ENCODE measurements around the gene DOCK3.

DNA sequence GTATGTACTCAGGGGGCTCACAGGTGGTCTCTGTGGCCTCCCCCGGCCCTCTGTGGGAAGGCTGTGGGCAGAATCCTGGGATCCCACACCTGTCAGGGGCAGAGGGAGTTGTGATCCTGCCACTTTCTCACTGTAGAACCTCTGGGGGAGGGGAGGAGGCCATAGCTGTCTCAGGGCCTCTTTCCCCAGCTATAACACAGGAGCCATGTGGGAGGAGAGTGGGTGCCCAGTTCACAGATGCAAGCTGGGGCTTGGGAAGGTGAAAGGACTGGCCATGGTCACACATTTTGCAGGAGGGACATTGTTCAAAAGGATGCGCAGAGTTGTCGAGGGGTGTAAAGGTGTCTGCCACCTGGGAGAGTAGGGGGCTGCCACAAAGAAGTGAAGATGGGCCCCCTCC, 46.1 kb upstream of the DOCK3 start:
- TF ChIP-seq NFIC (IDR thresholded peaks at IDR 0.05; ENCODE audit: low read depth, low read length) (no peak), EP300 (IDR thresholded peaks at IDR 0.05; ENCODE audit: borderline replicate concordance in 1 of 2, control insufficient read depth in 1 of 2, low read depth in 2 of 2, low read length in 2 of 2) (no peak), CUX1 (IDR thresholded peaks at IDR 0.05; ENCODE audit: insufficient replicate concordance, low read depth, low read length) (no peak), CTCF (IDR thresholded peaks at IDR 0.05 in 2 of 3, conservative IDR thresholded peaks at IDR 0.05 in 1 of 3; ENCODE audit: control insufficient read depth in 2 of 3, extremely low read depth in 1 of 3, insufficient read depth in 1 of 3, low read depth in 3 of 3, low read length in 3 of 3) (no peak), GATAD2B (conservative IDR thresholded peaks at IDR 0.05; ENCODE audit: low read depth) (no peak), HDGF (IDR thresholded peaks at IDR 0.05) (no peak), POLR2AphosphoS5 (IDR thresholded peaks at IDR 0.05; ENCODE audit: low read length) (no peak), FOXM1 (IDR thresholded peaks at IDR 0.05; ENCODE audit: low read depth, low read length) (no peak), HDAC6 (IDR thresholded peaks at IDR 0.05; ENCODE audit: unreplicated experiment) (no peak)
